Activated CD4-positive, alpha-beta T cell treated with anti-CD3 and anti-CD28 coated beads for 48 hours (primary cell): ENCODE results near the gene PKP1.

Experiments
- DNase-seq: peaks from one replicate; pipeline ENCODE4 v3.0.0-alpha.2; 2020

Gene PKP1

DNA sequence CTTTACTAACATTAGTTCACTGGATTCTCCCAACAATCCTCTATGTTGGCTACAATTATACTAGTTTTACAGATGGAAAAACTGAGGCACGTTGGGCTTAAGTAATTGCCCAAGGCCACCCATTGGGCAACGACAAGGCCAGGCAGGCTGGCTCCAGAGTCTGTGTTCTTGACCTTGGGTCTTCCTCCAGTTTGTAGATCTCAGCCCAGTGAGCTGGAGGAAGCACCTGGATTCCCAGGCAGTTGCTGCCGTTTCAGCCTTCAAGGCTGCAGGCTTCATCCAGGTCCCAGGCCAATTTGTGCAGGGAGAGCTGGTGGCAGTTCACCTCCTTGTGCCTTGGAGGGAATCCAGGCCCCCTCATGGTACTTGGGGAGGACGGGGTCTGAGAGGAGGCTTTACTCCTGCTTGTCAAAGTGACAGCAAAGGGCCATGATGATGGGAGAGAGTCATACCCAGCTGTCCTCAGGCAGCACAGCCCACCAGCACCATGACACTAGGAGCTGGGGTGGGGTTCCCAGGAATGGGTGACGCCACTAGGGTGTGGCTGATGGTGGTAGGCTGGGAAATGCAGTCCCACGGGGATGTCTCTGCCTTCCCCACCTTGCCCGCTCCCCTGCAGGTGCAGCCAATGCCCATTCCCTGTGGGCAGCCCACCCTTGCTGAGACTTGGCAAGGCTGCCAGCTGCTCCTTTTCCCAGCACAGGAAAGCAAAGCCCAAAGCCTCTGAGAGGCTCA is 27.1 kb downstream of the PKP1 start:
- no peak for DNase-seq

DNA sequence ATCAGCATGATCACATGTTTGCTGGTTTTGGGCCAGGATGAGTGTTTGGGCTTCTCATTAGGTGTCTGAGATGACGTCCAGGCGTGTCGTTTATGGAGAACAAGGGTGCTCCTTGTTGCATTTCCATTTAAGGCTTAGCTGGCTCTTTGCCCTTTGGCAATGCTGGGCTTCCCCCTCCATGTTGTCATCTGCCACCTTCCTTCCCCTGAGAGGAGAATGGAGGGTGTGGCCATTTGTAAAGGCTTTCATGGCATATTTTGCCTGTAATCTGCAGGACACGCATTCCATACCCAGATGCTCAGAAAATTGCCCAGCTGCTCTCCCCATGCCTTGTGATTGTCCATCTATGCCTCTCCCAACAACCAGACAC is 27.7 kb downstream of the PKP1 start:
- DNase-seq, result no peak

DNA sequence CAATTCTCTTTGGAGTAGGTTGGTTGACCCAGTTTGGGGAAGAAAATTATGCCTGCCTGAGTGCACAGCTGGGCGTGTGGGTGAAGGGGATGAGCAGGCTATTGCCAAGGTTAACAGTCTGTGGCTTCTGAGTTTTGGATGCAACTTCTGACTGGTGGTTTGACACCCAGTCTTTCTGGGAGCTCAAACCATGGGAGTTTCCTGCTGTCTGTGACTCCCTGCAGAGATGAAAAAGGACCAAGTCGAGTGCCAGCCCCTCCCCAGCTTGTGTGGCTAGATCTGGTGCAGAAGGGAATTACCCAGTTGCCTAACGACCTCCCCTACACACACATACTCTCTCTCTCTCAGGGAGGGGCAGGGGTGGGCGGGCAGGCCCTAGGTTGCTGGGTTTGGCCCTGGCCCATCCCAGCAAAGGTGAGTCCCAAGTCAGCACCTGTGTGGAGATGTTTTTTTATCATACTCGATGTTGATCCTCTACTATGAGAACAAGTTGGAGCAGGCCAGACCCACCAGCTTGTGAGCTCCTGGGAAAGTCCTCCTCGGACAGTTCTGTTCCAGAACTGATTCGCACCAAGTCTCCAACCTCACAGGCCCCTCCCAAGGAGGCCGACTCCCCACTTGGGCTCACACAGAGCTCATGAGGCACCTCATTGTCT is 28.2 kb downstream of the PKP1 start:
- no peak for DNase-seq

DNA sequence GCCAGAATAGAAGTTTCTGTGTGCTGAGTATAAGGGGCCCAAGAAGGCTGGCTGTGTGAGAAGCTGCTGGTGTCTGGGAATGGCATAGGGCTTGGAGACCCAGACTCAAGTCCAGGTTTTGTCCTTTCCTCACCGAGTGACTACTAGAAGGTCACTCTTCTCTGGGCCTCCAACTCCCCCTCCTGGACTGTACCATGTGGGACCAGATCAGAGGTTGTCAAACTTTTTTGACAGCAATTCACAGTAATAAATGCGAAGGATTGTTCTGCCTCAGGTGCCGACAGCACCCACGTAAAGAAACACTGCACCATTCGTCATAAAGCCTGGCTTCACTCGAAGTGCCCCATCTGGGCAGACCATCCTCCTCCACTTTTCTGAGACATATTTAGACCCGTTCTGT is 29.0 kb downstream of the PKP1 start:
- DNase-seq, result no peak

DNA sequence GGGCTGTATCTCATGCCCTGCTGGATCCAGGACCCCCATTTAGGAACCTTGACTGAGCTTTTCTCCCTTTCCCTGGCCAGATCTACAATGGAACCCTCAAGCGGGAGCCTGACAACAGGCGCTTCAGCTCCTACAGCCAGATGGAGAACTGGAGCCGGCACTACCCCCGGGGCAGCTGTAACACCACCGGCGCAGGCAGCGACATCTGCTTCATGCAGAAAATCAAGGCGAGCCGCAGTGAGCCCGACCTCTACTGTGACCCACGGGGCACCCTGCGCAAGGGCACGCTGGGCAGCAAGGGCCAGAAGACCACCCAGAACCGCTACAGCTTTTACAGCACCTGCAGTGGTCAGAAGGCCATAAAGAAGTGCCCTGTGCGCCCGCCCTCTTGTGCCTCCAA is 29.8 kb downstream of the PKP1 start:
- no peak for DNase-seq

DNA sequence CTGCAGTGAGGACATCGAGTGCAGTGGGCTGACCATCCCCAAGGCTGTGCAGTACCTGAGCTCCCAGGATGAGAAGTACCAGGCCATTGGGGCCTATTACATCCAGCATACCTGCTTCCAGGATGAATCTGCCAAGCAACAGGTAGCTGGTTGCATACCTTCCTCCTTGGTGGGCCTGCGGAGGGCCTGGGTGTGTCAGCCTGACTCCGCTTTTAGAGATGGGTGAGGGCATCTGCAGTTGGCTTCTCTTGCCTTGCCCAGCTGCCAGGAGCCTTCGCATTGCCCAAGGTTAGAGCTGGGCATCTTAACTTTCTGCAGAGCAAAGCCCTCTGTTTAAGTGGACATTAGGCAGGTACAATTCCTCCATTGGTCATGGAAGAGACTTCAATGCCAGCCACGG is 33.2 kb downstream of the PKP1 start:
- DNase-seq, result no peak

DNA sequence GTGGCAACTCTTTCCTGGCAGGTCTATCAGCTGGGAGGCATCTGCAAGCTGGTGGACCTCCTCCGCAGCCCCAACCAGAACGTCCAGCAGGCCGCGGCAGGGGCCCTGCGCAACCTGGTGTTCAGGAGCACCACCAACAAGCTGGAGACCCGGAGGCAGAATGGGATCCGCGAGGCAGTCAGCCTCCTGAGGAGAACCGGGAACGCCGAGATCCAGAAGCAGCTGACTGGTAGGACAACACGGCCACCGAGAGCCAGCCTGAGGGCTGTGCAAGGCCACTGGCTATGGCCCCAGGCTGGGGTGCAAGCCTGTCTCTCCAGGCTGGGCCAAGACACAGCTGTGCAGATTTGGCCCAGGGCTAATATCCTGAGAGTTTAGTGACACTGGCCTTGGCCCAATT is 34.2 kb downstream of the PKP1 start:
- DNase-seq, result no peak

DNA sequence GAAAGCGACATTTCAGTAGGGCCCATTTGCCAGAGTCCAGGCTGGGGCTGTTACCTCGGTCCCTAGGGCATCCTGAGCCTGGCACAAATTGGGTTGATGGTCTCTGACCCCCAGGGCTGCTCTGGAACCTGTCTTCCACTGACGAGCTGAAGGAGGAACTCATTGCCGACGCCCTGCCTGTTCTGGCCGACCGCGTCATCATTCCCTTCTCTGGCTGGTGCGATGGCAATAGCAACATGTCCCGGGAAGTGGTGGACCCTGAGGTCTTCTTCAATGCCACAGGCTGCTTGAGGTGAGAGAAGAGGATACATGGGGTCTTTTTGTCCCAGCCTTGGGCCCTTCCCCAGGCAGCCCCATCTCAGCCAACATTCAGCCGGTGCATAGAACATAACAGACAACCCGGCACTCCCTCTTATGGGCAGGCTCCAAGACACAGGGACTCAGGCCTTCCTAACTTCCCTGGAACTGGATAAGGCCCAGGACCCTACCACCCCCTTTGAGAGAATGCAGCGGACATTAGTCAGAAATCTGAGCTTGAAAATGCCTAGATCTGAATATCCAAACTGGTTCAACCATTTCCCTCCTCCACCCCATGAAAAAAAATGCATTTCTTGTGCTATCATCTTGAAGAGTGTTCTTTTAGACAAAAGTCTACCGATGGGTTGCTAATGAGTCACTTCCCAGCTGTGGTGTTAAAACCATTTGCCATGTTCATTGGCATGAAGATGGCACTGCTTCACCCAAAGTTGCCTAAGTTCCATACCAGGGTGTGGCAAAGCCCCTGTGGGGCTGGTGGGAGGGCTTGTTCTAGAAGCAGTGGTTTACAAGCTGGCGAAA is 35.4 kb downstream of the PKP1 start:
- DNase-seq, result no peak

DNA sequence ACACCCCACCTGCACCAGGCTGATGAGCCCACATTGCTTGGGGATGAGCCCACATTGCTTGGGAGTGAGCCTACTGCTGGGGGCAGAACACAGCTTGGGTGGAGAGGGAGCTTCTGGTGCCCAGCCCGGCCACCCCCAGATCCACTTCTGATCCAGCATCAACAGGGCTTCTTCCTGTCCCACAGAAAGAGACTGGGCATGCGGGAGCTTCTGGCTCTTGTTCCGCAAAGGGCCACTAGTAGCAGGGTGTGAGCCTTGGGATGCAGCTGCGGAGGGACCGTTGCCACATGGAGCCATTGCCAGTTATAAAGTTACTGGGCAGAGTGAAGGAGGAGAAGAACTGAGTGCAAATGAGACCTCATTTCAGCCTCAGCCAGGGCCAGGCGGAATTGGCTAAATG is 36.3 kb downstream of the PKP1 start:
- DNase-seq, result no peak

DNA sequence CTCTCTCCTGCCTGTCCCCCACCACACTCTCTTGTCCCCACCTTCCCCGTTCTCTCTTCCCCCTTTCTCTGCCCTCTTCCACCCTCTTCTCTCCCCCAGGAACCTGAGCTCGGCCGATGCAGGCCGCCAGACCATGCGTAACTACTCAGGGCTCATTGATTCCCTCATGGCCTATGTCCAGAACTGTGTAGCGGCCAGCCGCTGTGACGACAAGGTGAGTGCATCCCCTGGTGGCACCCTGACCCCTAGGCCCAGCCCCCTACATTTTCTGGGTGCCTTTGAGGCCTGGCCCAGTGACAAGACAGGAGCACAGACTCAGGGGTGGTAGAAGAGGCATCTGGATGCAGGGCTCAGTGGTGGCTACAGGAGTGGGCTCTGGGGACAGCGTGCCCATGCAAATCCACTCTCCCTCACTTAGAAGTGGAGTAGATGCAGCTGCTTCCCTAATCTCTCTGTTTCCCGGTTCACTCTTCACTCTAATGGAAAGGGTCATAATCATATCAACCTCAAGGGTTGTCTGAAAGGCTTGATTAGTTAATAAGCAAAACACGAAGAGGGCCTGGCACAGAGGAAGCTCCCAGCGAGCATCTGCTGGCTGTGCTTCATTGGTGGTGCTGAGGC is 37.0 kb downstream of the PKP1 start:
- DNase-seq, result no peak

DNA sequence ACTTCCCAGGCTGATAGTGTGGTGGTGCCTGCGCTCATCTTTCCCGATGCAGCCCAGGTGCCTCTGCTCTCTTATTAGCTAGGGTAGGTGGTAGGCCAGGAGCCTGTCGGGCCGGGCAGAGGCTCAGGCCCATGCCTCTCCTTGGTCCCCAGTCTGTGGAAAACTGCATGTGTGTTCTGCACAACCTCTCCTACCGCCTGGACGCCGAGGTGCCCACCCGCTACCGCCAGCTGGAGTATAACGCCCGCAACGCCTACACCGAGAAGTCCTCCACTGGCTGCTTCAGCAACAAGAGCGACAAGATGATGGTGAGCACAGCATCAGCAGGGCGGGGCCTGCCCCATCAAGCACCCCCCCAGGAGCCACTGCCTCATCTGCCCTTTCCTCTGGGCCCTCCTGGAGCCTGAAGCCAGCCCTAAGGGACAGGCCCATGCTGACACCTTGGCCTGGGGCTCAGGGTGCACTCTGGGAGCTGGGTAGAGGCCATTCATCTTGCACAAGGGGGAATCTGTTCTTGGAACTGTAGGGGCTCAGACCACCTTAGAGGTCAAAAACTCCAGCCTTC is 38.6 kb downstream of the PKP1 start:
- DNase-seq, result no peak

DNA sequence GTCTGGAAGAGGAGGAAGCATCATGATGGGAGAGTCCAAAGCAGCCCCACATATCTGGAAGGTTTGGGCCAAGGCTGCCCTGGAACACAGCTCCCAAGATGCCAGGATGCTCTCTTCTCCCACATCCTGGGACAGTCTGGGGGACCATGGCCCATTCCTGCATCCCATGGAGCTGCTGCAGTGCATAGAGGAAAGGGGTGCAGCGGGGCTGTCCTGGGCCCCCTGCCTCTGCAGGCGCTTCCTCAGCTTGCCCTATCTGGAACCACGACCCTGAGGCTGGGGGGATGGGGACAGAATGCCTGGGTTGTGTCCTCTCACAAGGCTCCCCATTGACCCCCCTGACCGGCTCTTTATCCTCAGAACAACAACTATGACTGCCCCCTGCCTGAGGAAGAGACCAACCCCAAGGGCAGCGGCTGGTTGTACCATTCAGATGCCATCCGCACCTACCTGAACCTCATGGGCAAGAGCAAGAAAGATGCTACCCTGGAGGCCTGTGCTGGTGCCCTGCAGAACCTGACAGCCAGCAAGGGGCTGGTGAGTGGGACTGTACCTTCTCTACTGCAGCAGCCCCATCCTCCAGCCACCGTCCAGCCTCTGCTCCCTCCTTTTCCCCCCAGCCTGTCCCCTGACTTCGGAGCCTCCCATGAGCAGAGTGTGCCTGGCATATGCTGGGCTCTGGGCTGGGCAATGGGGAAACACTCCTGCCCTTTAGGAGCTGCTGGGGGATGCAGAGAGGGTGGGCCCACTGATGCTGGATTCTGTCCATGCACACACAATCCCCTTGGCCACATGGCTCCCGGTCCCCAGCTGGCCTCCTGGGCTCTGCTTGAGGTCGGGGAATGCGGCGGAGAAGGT is 39.6 kb downstream of the PKP1 start:
- no peak for DNase-seq

DNA sequence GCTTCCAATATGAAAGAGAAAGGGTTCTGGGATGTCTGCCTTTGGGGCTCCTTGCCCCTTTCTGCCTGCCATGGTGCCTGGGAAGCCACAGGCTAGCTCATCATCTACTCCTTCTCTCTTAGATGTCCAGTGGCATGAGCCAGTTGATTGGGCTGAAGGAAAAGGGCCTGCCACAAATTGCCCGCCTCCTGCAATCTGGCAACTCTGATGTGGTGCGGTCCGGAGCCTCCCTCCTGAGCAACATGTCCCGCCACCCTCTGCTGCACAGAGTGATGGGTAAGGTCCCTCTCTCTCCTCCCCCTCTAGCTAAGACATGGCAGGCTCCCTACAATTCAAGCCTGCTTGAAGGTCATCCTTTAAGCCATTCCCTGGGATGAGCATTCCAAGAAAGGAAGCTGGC is 41.0 kb downstream of the PKP1 start:
- no peak for DNase-seq

DNA sequence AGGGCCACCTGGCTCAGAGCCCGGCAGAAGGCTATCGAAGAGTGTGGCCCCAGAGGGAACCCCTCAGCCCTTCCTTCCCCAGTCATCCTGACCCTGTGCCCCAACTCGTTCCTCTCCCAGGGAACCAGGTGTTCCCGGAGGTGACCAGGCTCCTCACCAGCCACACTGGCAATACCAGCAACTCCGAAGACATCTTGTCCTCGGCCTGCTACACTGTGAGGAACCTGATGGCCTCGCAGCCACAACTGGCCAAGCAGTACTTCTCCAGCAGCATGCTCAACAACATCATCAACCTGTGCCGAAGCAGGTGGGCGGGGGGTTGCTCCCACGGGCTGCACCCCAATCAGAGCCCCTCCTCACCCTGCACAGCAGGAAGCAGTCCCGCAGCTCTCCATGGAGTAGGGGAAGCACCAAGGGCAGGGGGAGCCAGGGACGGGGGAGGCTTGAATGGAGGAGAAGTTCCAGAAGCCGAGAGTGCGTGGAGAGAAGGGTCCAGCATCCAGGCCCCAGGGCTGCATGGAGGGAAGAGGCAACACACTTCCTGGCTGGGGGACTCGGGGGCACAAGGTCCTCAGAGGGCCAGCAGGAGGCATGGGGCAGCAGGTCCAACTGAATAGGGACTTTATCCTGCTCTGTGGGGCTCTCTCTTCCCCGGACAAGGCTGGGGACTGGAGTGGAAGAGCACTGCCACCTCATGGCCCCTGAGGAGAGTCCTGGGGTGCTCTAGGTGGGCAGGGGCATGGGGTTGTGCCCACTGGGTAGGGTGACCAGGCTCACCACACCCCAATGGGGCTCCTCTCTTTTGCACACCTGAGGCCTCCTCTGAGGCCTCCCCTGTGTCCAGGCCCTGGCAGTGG is 41.7 kb downstream of the PKP1 start:
- no peak for DNase-seq

DNA sequence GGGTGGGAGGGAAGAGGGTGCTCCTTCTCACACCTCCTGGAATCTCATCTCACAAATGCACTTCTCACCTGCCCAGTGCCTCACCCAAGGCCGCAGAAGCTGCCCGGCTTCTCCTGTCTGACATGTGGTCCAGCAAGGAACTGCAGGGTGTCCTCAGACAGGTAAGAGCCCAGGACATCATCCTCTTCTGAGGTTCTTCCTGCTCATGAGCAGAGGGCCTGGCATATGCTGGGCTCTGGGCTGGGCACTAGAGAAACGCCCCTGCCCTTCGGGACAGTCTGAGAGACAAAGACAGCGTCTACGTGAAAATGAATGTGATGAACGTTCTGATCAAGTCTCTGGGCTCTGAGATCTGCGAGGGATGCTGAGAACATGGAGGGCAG is 42.4 kb downstream of the PKP1 start:
- DNase-seq, result no peak

DNA sequence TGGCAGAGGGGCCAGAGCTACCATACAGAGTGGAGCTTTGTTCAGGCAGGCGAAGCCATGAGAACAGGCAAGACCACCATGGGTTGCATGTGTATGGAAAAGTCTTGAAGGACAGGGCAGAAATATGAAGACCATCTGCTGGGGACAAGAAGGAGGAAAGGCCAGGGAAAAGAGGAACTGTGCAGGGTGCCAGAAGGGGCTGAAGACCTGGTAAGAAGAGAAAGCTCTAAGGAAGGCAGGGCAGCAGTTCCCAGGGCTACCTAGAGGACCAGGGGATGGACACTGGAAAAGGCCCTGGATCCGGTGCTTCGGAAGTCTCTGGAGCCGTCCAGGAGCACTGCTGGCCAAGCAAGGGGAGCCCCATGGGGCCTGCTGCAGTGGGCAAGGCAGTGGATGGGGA is 43.4 kb downstream of the PKP1 start:
- no peak for DNase-seq

DNA sequence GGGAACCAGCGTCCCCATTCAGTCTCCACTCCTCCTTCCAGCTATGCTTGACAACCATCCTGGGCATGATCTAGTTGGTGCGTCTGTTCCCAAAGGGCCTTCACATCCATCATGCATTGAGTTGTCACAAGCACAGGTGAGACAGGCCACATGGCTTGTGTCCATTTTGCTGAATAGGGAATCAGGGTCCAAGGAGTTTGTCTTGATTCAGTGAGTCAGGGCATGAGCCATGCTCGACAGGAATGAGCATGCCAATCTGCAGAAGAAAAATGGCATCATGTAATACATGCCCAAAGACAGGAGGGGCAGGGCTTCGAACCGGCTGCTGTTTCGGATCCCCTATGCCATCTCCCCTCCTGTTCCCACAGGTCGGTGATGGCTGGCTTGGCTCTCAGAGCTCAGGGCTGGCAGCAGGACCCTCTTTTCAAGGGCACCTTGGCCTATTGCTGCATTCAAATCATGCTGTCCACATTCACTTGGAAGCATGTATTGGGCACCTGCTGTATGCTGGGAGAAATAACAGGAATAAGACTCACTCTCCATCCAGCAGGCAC is 44.5 kb downstream of the PKP1 start:
- no peak for DNase-seq

DNA sequence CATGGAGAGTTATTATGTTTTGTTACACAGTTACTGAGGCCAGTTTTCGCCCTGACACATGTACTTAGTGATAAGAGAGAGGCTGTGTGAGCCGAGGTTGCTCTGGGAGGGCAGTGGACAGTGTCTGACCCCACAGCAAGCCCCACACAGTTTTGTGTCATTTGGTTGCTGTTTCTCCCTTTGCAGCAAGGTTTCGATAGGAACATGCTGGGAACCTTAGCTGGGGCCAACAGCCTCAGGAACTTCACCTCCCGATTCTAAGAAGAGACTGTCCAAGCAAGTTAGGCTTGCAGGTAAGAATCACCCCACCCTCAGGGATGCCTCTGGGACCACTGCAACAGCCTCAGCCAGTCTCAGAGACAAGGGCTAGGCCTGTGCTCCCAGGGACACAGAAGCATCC is 45.3 kb downstream of the PKP1 start:
- DNase-seq, result no peak

DNA sequence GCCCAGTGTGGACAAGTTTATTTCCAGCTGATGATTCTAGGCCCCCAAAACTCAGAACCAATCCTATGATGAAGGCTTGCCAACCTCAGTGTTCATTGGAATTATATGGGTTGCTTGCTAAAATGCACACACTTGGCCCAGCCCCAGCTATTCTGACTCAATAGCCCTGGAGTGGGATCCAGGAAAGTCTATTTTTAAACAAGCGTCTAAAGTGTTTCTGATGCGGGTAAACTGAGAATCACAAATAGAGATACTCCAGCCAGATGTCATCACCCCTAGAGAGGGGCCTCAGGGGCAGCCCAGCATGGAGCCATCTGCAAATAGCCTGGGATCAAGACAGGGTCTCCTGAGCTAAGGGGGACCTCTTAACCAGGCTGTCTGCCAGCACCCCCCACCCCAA is 46.0 kb downstream of the PKP1 start:
- DNase-seq, result no peak

DNA sequence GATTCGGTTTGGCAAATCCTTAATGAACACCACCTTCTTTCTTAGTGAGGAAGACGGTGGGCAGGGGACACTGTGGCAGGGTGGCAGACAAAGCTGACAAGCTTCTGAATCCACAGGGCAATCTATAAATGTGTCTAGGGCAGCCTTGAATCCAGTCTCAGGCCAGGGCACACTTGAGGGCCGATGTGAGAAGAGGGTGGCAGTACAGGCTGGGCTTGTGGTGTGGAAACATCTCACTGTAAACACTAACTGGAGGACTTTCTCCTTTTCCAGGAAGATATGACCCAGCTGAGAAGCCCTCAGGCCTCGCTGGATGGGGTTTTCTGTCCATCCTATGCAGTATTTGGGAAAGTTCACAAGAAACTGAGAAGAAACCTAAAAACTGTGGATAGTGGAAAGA is 46.5 kb downstream of the PKP1 start:
- DNase-seq, result no peak

DNA sequence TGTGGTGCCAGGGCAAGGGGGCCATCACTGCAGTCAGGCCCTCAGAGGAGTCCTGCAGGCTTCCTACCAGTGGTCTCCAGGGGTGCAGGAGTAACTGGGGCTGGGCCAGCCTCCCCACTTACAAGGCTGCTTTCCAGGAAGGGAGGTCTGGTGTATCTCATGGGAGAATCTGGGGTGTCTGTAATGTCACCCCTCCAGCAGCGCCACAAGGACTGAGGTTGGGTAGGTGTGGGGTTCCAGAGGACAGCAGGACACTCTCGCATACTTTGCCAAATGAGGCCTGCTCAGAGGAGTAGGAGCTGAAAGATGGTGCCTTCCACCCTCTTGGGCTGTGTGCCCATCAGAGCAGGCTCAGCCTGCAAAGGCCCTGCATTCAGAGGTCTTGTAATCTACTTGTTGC is 47.2 kb downstream of the PKP1 start:
- no peak for DNase-seq
